ENCODE data around the gene IL23R.

IL23R gene

DNA sequence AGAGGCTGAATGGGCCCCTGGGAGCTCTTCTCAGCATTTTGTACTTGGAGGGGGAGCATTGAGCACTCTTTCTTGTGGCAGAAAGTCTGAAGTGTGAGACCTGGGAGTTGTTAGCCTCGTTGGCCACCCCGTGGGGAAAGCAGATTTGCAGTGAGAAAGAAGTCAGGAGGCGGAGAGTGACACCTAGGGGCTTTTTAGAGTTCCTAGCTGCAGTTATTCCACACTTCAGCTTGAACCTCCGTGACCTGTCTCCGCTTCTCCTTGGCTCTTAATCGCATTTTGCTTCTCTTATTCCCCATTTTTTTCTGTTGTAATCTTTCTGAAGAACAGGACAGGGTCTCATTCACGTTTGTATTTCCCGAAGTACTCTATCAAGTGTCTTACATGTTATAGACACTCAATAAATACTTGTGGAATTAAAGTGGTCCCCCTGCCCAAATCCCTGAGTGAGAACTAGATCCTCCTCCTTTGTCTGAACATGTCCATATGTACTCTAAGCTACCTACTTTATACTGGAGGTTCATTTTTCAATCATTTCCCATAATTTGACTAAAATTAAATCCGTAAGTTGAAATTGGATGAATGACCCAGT, 17.0 kb upstream of the IL23R start:
- DNase-seq, result peak; percentile 87

DNA sequence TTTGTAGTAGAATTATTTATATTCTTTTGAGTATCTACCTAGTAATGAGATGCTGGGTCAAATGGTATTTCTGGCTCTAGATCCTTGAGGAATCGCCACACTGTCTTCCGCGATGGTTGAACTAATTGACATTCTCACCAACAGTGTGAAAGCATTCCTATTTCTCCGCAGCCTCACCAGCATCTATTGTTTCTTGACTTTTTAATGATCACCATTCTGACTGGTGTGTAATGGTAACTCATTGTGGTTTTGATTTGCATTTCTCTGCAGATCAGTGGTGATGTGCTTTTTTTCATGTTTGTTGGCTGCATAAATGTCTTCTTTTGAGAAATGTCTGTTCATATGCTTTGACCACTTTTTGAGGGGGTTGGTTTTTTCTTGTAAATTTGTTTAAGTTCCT, 15.3 kb upstream of the IL23R start:
- DNase-seq, result no peak

DNA sequence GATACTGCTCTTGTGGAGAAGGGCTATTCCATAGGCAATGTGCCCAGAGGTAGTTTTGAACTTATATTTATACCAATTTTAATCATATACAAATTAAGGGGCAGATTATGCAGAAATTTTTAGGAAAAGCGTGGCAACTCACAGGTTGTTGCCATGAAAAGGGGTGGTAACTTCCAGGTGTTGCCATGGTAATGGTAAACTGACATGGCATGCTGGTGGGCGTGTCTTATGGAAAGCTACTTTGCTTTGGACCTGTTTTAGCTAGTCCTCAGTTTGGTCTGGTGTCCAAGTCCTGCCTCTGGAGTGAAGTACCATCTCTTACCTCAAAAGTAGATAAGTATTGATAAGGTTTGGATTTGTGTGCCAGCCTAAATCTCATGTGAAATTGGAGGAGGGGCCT, 7.9 kb upstream of the IL23R start:
- no peak for DNase-seq

DNA sequence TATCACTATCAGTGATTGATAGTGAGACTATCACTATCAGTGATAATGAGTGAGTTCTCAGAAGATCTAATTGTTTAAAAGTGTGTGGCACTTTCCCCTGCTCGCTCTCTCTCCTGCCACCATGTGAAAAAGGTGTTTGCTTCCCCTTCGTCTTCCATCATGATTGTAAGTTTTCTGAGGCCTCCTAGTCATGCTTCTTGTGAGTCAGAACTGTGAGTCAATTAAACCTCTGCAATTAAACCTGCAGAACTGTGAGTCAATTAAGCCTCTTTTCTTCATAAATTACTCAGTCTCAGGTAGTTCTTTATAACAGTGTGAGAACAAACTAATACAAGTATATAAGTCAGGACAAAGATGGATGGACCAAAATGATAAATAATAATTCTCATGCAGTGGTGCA, 7.0 kb upstream of the IL23R start:
- DNase-seq, result no peak

DNA sequence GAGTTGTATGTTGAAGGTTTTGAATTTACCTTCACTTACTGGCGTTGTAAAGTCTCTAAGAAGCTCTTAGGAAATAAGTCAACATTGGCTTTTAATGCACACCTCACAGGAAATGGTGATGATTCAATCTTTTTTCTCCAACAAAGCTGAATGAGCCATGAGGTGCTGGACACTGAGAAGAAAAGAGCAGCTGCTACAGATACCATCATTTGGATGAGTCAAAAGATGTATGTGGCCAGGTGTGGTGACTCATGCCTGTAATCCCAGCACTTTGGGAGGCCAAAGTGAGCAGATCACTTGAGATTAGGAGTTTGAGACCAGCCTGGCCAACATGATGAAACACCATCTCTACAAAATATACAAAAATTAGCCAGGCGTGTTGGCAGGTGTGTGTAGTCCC, 3.3 kb upstream of the IL23R start:
- peak; percentile 45 for DNase-seq

DNA sequence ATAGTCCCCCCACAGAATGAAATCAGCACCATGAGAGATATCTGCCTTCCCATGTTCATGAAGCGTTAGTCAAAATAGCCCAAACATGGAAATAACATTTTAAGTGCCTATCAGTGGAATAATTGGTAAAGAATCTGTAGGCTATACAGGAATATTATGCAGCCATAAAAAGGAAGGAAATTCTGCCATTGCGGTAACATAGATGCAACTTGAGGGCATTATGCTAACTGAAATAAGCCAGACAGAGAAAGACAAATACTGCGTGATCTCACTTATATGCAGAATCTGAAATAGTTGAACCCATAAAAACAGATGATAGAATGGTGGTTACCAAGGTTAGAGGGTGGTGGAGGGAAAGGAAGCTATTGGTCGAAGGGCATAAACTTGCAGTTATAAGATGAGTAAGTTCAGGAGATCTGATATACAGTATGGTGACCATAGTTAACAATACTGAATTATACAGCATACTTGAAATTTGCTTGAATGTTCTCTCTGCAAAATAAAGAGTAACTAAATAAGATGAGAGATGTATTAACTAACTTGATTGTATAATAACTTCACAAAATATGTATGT, 699 bp upstream of the IL23R start:
- no peak for DNase-seq

DNA sequence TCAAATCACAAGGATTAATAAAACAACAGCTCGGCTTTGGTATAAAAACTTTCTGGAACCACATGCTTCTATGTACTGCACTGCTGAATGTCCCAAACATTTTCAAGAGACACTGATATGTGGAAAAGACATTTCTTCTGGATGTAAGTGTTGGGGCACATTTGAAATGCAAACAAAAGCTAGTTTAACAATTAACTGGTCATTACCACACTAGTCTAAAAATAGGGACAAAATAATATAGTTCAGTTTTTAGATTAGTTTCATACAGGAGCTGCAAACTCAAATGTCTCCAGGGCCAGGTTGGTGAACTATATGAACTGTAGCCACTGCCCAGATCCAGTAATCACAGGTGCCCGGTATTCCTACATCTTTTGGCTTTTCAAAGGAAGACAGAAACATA, 3.2 kb downstream of the IL23R start:
- no peak for DNase-seq

DNA sequence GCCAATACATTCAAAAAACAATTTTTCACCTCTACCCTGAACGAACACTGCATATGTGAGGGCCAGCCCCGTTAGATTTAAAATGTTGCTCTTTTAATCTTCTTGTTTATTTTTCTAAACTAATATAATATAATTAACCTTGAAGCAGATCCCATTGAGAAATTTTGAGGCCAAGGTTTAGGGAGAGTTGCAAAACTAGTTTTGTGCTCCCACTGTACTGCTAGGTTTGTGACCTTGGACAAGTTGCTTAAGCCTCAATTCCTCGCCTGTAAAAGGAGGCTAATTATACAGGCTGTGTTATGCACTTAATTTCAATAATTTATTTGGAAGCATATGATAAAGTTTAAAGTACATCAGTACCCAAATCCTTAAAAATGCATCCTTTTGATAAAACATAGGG, 3.7 kb downstream of the IL23R start:
- DNase-seq, result no peak

DNA sequence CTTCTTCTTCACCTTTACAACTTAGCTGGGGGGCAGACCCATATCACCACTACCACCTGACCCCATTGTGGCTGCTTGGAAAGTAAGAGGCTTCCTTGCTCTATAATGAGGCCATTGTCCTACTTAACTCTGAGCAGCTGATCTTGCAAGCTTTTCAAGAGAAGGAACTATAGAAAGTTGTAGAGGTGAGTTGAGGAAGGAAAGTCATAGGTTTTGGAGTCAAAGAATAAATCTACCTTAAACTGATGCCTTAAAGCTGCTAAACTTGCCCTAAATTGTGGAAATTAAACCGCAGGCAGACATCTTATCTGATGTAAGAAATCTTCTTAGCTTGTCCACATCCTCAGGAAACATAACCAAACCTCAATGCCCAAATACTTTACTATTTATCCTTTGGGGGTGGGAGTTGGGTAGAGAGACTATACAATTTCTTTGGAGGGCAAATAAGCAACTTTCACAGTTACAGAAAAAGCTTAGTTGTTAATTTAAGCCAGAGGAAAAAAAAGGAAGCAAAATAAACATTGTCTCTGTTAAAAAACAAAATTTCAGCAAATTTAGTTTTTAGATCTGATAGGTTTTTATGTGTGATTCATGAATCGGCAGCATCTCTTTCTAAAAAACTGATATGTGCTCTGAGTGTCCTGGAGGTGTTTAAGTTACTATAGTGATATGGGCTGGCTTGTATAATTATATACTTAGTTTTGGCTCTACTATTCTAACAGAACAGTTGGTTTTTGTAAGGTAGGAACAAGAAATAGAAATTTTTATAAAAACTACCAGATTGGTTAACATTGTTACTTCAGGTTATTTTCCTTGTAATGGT, 4.7 kb downstream of the IL23R start:
- DNase-seq, result no peak

DNA sequence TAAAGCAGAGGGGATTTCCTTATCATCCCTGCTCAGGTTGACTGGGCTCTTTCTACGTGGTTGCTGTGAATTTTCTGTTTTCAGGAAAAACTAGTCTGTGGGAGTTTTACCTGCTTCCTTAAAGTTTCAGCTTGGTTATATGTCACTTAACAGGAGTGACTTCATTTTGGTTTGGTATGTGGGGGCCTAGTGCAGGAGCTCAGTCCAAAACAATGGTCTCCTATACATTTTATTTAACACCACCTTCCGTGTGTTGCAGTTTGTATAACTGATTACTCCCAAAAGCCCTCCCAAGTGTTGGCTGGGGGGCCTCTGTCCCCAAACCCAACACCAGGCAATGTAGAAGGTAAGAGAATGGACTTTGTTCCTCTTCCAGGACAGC, 5.3 kb downstream of the IL23R start:
- DNase-seq, result no peak

DNA sequence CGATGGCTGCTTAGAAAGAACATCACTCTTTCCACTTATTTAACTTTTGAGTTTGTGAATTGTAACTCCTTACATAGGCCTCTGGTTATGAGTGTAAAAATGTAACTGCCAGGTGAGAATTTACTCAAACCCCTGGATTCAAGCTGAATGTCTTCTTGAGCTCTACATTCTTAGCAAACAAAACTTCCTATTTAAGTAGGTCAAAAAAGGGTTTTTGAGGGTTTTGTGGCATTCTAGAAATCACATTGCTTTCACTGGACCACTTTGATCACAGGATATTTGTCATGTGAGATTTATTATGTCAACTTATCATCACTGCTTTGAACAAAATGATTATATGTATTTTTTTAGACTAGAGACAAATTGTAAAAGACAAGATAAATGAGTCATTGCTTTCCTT, 5.7 kb downstream of the IL23R start:
- DNase-seq, result no peak

DNA sequence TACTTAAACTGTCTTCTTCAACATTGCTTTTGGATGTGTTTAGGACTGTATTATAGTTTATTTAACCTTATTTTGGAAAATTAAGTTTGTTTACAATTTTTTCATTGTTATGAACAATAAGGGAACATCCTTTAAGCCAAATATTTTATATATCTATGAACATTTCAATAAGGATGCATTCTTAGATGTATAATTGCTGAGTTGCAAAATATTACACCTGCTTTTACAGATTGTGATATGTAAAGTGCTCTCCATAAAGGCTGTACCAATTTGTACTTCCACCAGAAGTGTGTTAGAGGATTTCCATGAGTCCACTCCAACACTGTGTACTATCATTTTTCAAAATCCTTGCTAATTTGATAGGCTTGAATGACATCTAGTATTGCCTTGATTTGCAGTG, 7.7 kb downstream of the IL23R start:
- DNase-seq, result no peak

DNA sequence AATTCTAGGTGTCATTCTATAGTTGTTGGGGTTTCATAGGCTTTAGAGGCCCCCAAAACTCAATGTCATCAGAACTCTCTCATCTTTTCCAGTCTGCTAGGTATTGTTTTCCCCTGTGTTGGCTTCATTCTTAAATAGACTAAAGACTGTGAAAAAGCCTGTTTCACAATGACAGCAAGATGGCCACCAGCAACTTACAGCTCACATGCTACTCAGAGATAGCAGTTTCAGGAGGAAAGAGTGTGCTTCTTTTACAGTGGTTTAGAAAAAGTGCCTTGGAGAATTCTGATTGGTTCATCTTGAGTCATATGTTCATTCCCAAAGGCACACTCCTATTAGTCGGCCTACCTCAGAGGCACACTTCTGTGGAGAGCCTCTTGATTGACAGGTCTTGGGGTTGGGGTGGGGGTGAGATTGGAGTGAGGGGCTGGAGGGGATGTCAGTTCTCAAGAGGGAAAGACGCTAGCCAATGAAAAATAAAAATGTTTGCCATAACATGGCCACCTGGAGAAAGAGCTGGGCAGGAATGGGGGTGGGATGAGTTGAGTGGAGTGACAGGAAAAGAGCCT, 8.5 kb downstream of the IL23R start:
- DNase-seq, result no peak

DNA sequence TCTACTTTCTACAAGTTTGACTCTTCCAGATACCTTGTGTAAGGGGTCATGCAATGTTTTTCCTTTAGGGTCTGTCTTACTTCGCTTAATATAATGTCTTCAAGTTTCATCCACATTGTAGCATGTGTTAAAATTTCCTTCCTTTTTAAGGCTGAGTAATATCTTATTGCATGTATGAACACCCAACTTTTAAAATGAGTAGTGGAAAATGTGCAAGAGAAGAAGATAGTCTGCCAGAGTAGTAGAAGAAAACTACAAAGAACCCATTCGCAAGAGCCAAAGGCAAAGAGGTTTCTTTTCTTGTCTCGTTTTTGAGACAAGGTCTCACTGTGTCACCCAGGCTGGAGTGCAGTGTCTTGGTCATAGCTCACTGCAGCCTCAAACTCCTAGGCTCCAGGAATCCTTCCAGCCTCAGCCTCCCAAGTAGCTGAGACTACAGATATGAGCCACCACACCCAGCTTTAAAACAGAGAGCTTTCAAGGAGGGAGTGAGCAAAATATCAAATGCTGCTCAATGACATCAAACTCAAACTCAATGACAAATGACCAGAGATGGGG, 9.4 kb downstream of the IL23R start:
- no peak for DNase-seq

DNA sequence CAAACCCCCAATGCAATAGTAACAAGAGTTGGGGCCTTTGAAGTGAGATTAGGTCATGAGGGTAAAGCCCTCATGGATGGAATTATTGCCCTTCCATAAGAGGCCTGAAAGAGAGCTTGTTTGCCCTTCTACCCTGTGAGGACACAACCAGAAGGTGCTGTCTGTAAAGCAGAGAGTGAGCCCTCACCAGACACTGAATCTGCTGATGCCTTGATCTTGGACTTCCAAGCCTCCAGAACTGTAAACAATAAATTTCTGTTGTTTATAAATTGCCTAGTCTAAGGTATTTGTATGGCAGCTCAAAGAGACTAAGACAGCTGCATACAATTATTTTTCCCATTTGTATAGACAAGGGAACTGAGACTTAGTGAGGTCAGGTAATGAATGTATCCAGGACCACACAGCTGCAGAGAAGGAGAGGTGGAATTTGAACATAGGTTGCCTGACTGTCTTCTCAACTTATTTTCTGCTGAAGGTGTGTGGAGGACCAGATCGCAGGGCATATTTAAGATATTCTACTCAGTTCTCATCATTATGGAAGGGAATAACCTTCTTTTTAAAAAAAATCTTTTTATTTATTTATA, 18.7 kb downstream of the IL23R start:
- DNase-seq, result no peak

DNA sequence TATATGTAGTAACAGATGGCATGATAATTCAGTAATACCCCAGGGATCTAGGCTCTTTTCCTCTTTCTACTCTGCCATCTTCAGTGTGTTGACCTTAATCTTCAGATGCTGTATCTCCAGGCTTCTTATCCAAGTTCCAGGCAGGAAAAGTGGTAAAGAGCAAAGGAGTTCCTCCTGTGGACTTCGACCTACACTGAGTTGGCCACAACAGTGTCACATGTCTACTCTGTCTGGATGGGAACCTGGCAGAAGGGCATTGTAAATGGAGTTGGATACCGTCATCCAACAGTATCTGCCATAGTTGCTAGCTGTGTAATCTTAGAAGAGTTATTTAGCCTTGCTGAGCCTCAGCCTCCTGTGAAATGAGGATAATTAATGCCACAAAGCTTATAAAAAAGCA, 21.9 kb downstream of the IL23R start:
- no peak for DNase-seq

DNA sequence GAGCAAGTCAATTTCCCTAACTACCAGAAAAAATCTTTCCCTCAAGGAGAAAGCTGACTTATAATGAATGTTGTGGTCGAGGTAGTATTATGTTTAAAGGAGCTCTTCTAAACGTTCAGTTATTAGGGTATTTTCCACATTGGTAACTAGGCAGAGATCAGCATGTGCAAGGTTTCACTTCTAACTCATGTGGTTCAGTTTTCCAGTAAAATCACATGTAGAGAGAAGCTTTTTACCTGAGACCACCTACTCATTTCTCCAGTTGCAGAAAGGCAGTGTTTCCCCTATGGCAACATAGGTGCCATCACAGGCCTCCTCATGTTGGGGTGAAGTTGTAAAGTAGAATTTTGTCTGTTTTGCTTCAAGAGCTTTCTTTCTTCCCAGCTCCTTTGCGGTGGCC, 23.7 kb downstream of the IL23R start:
- no peak for DNase-seq

DNA sequence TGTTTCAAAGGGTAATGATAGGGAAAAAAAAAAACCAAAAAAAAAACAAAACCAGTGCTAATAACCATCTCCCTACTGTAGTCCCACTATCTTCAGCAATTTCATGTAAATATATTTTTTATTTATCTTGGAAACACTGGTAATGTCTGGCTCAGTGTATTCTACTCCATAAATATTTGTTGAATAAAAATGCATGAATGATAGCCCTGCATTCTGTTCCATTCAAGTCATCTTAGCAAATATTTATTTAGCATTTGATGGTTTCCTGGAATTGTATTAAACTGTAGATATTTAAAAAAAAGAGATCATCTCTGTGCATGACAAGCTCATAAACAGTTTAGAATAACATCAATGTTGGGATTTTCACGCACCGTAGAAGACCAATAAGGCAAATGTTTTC, 24.2 kb downstream of the IL23R start:
- DNase-seq, result no peak

DNA sequence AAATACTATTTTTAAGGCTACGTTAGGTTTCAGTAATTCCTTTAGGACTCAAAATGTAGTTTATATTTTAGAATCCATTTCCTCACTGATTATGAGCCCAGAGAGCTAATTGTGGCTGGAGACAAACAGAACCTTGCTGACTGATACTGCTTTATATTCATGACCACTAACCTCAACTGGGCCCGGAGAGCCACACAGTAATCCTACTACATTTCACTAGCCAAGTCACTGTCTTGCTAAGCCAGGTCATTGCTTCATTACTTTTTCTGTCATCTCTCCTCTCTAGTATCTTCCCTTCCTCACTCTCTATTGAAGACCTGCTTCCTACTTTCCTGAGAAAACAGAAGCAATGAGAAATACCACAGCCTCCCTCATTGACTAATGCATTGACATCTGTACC, 24.7 kb downstream of the IL23R start:
- DNase-seq, result no peak

DNA sequence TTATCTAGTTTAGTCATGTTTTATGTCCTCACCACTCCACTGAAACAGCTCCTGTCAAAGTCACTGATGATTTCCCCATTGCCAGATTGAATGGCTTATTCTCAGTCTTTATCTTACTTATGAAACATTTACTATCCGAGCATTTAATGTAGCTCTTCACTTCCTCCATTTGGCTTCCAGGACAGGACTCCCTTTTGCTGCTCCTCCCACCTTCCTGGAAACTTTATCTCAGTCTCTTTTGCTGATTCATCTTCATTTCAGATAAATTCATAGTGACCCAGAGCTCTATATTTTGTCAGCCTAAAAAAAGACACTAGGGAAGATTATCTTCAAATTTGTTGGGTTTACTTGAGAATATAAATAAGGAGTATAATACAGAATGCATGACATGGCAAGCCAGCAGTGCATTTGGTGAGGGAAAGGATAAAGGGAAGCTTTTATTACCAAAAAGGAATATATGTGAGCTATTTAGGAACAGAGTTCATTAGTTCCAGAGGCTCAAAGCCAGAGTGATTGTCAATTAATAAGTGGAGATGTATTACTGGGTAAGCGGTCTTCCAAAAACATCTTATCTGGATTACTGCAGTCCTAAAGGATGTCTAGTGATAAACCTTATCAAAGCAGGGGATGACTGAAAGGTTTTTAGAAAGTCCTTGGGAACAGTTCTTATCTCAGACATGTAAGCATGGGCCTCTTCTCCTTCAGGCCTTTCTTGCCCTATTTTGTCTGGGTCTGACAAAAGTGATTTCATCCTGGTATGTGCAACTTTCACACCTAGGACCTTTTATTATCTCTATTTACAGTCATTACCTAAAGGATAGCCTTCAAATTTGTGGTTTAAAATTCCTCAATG, 25.6 kb downstream of the IL23R start:
- DNase-seq, result no peak

DNA sequence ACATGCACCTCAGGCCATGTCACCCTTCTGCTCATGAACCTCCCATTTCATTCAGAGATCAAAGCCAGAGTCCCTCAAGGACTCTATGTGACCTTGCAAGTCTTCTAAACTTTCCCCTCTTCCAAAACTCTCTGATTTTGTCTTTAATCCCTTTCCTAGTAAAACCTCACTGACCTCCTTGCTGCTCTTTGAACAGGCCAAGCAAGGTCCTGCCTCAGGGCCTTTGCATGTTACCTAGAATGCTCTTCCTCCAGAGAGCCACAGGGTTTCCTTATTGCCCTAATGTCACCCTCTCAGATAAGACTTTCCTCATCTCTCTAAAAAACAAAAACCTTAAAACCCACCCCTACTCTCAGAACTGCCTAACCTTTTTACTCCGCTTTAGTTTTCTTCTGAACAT, 26.6 kb downstream of the IL23R start:
- DNase-seq, result no peak

DNA sequence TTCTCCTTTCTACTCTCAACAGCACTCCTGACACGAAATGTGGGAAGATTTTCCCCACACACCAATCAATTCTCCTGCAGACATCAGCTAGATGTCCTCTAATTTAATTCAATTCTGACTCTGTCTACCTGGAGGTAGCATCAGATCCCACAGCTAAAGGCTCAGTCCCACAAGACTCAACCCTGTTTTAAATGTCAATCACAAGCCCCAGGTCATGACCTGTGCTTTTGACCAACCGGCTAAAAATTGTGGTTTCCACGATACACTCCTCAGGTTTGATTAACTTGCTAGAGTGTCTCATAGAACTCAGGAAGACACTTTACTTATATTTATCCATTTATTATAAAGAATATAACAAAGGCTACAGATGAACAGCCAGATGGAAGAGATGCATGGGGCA, 27.4 kb downstream of the IL23R start:
- no peak for DNase-seq

All from fibroblast of upper back skin (primary cell).